Nephron (organoid): ENCODE data around the gene CLEC16A.

Experiments
- H3K27ac Mint-ChIP-seq, 3 experiments: 2 replicates each; pipeline ENCODE4 v1.8.0; 2020; ENCODE audit warnings: mixed read lengths in 3 of 3, mild to moderate bottlenecking in 2 of 3, moderate library complexity in 1 of 3
- H3K27me3 Mint-ChIP-seq: 2 replicates; pipeline ENCODE4 v1.8.0; 2021; ENCODE audit warnings: low read depth, mild to moderate bottlenecking, moderate library complexity, mixed read lengths
- H3K36me3 Mint-ChIP-seq: 2 replicates; pipeline ENCODE4 v1.8.0; 2020; ENCODE audit warnings: low read depth, mixed read lengths
- H3K4me1 Mint-ChIP-seq: 2 replicates; pipeline ENCODE4 v1.8.0; 2020; ENCODE audit warnings: mixed read lengths
- H3K4me3 Mint-ChIP-seq, 3 experiments: 2 replicates each; pipeline ENCODE4 v1.8.0; 2020; ENCODE audit warnings: mild to moderate bottlenecking in 3 of 3, mixed read lengths in 3 of 3, moderate library complexity in 2 of 3
- H3K9me3 Mint-ChIP-seq: 2 replicates; pipeline ENCODE4 v1.8.0; 2020; ENCODE audit warnings: mixed read lengths
- TF ChIP-seq, protein P1 (sequence below), 3 experiments: fragments of 200-600 bp; sonication (generic); IDR thresholded peaks; one replicate each; pipeline ENCODE4 v1.5.0; 2021; ENCODE audit warnings: antibody characterized with exemption in 3 of 3; ENCODE audit not compliant: unreplicated experiment in 3 of 3

Gene CLEC16A

DNA sequence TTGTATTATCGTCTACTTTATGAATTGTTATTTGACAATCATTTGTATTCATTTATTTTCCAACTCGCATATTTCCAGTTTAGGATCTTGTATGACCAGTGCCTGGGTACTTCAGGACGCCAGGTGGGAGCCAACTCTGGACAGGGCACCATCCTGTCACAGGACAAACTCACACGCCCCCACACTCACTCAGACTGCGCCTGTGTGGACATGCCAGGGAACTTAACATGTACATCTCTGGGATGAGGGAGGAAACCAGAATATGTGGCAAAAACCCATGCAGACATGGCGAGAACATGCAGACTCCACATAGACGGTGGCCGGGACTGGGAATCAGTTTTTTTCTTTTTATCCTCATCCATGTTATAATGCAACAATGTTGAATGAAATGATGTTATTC lies 68.5 kb downstream of the CLEC16A start:
- TF ChIP-seq, protein P1, sequence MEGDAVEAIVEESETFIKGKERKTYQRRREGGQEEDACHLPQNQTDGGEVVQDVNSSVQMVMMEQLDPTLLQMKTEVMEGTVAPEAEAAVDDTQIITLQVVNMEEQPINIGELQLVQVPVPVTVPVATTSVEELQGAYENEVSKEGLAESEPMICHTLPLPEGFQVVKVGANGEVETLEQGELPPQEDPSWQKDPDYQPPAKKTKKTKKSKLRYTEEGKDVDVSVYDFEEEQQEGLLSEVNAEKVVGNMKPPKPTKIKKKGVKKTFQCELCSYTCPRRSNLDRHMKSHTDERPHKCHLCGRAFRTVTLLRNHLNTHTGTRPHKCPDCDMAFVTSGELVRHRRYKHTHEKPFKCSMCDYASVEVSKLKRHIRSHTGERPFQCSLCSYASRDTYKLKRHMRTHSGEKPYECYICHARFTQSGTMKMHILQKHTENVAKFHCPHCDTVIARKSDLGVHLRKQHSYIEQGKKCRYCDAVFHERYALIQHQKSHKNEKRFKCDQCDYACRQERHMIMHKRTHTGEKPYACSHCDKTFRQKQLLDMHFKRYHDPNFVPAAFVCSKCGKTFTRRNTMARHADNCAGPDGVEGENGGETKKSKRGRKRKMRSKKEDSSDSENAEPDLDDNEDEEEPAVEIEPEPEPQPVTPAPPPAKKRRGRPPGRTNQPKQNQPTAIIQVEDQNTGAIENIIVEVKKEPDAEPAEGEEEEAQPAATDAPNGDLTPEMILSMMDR (IDR thresholded peaks at IDR 0.05; ENCODE audit: unreplicated experiment in 3 of 3), result no peak
- Mint-ChIP-seq H3K4me1 (peaks cover 27% of the 10 kb centered on the region), H3K27me3 (no peaks in the 10 kb centered on the region)

DNA sequence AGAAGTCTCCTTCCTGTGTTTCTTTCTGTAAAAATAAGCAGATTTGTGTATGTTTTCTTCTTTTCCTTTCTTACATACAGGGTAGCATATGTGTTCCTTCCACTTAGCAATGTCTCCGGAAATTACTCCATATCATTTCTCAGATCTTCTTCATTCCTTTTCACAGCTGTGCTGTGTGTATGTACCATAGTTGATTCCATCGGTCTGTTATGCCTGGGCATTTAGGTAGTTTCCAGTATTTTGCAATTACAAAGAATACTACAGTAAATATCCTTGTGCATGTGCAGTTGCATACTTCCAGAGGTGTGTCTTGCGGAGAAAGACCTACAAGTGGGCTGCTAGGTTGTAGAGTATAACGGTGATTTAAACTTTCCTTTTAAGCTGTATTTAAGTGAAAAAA lies 69.8 kb downstream of the CLEC16A start:
- no peak overlapping the region for H3K4me3 Mint-ChIP-seq
- peaks cover 58% of the 10 kb centered on the region for H3K36me3 Mint-ChIP-seq
- H3K27ac Mint-ChIP-seq, result peak overlapping the region in 1 of 3 experiments; percentile 26
- TF ChIP-seq, protein P1 (IDR thresholded peaks at IDR 0.05; ENCODE audit: unreplicated experiment in 3 of 3), result no peak
- H3K27me3 Mint-ChIP-seq, result no peaks in the 10 kb centered on the region
- H3K4me1 Mint-ChIP-seq, result peaks cover 32% of the 10 kb centered on the region
- H3K9me3 Mint-ChIP-seq, result no peaks in the 10 kb centered on the region

More for the DNA sequence above, 68.5 kb downstream of the CLEC16A start:
- Mint-ChIP-seq H3K4me3 (no peak overlapping the region), H3K36me3 (peaks cover 57% of the 10 kb centered on the region), H3K9me3 (no peaks in the 10 kb centered on the region), H3K27ac (peak overlapping the region in 1 of 3 experiments; percentile 35)

DNA sequence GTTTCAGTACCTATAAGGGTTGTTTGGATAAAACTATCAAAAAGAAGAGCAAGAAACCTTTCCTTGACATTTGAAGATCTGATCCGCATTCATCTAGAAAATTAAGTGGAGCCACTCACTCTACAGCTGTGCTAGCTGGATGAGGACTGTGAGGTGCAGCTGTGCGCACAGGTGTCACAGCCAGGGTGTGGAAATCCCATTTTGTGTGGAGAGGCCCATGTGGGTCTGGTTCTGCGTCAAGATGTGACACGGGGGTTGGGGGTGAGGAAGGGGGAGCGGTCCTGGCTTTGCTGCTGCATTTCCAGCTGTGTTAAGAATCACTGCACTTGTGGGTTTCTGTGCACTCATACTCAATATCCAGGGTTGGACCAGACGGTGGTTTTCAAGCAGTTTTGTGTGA lies 70.7 kb downstream of the CLEC16A start:
- Mint-ChIP-seq H3K36me3 (peaks cover 52% of the 10 kb centered on the region), H3K9me3 (no peaks in the 10 kb centered on the region), H3K27me3 (no peaks in the 10 kb centered on the region), H3K4me1 (peaks cover 32% of the 10 kb centered on the region), H3K4me3 (no peak overlapping the region), H3K27ac (peak overlapping the region in 1 of 3 experiments; percentile 3)
- TF ChIP-seq, protein P1 (IDR thresholded peaks at IDR 0.05; ENCODE audit: unreplicated experiment in 3 of 3), result no peak

DNA sequence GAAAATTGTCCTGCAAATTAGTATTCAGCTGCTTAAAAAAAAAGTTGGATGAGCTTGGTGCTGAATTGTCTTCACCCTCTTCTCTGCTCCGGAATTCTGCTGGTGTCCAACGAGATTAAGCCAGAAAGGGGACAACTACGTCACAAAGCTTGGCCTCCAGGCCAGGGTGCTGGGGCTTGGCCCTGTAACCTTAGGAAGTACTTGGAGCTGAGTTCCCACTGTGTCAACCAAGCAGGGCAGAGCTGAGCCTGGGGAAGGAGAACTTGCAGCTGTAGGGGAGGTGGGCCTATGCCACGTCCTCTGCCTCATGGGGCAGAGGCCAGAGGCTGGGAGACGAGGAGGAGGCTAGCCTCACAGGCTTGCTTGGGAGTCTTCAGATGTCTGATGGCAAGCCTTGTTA lies 71.2 kb downstream of the CLEC16A start:
- H3K27ac Mint-ChIP-seq, result no peak overlapping the region
- H3K4me1 Mint-ChIP-seq, result peaks cover 35% of the 10 kb centered on the region
- no peaks in the 10 kb centered on the region for H3K9me3 Mint-ChIP-seq
- H3K4me3 Mint-ChIP-seq, result no peak overlapping the region
- TF ChIP-seq, protein P1 (IDR thresholded peaks at IDR 0.05; ENCODE audit: unreplicated experiment in 3 of 3), result no peak
- H3K27me3 Mint-ChIP-seq, result no peaks in the 10 kb centered on the region
- H3K36me3 Mint-ChIP-seq, result peaks cover 50% of the 10 kb centered on the region

DNA sequence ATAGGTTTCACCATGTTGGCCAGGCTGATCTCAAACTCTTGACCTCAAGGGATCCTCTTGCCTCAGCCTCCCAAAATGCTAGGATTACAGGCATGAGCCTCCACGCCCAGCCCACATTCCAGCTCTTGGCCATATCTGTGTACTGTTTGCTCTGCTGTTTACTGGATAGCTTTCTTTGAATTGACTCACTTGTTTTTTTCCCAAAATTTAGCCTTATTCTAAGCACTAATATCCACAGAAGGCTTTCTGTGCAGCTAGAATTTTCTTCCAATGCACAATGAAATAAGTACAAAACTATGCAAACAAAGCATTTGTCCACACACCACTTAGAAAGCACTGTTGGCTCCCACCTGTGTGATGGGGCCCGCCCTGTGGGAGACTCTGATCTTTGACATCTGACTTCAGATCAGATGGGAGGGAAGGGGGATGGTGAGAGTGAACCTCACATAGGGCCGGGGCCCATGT lies 72.2 kb downstream of the CLEC16A start:
- TF ChIP-seq, protein P1 (IDR thresholded peaks at IDR 0.05; ENCODE audit: unreplicated experiment in 3 of 3), result no peak
- Mint-ChIP-seq H3K36me3 (peaks cover 49% of the 10 kb centered on the region), H3K9me3 (no peaks in the 10 kb centered on the region), H3K4me3 (no peak overlapping the region), H3K27ac (peak overlapping the region in 2 of 3 experiments; percentile 81 to 87), H3K27me3 (no peaks in the 10 kb centered on the region), H3K4me1 (peaks cover 44% of the 10 kb centered on the region)

DNA sequence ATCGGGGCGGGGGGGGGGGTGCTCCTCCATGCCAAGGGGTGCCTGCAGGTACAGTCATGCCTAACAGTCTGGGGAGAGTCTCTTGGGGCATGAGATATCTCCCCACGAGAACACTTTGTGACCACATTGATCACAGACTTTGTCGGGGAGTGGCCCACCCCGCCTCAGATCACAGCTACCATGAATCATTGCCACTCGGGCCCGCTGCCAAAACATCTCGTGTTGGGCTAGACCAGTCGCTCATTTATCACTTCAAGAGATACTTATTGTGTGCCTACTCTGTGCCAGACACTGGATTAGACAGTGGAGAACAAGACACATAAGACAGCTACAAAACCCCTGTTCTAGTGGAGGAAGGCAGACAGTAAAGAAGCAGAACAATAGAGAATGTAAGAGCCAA lies 72.6 kb downstream of the CLEC16A start:
- TF ChIP-seq, protein P1 (IDR thresholded peaks at IDR 0.05; ENCODE audit: unreplicated experiment in 3 of 3), result no peak
- H3K4me3 Mint-ChIP-seq, result no peak overlapping the region
- H3K27ac Mint-ChIP-seq, result peak overlapping the region; percentile 81 to 87 (median 82)
- H3K9me3 Mint-ChIP-seq, result no peaks in the 10 kb centered on the region
- H3K4me1 Mint-ChIP-seq, result peaks cover 48% of the 10 kb centered on the region
- H3K27me3 Mint-ChIP-seq, result no peaks in the 10 kb centered on the region
- H3K36me3 Mint-ChIP-seq, result peaks cover 45% of the 10 kb centered on the region
